GM21786 (cell line): ENCODE results near the gene CDKN3.
"Not testable (repeated sequence)": the region's sequence is repeated elsewhere in the genome, so short reads cannot be mapped to it uniquely, and the experiment has no call there.

Source experiments
- ATAC-seq: cut with Tn5 transposase; IDR thresholded peaks from one replicate; pipeline ENCODE4 v1.9.1; 2021; ENCODE audit not compliant: unreplicated experiment

Gene CDKN3

DNA sequence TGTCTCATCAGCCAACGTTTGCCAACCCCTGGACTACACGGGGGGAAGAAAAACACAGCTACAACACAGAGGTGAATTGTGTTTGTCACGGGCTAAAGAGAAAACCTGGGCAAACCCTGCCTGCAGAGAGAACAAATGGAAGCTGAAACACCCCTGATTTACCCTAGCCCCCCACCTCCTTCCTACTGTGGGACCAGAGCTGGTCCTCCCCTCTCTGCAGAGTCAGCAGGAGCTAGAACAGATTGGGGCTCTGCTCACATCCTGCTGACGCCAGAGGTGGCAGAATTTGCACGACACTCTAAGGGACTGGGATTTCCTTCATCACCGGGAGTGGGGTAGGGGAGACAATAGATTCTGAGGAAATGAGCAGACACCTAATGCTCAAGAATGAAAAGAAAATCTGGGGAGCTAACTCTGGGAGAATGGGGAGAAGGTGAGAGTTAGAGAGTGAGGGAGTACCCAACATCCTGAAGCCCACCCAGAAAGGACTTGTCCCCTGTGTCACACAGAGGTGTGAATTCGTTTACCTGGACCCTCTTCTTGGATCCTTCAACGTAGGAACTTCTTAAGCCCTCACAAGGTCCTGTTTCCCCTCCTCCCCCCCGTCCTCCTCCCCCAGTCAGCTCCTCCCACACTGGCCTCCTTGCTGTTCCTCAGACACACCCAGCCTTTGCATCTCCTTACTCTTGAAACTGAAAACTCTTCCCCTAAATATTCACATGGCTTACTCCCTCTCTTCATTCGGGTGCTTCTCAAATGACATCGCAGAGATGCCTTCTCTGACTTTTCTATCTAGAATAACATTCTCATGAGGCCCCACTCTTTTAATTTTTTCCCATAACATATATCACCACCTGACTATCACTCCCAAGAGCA lies 26.2 kb upstream of the CDKN3 start:
- ATAC-seq: no peak

- no peak for ATAC-seq
Measured at GRCh38 chr14:54374117-54374884, 22.5 kb upstream of the CDKN3 start.

GRCh38 chr14:54377501-54377900 lies 19.3 kb upstream of the CDKN3 start:
- no peak for ATAC-seq

- not testable (repeated sequence) for ATAC-seq
Measured at GRCh38 chr14:54378893-54379292, 17.9 kb upstream of the CDKN3 start.

DNA sequence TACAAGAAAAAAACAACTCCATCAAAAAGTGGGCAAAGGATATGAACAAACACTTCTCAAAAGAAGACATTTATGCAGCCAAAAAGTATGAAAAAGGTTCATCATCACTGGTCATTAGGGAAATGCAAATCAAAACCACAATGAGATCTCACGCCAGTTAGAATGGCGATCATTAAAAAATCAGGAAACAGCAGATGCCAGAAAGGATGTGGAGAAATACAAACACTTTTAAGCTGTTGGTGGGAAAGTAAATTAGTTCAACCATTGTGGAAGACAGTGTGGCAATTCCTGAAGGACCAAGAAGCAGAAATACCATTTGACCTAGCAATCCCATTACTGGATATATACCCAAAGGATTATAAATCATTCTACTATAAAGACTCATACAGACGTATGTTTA lies 16.2 kb upstream of the CDKN3 start:
- not testable (repeated sequence) for ATAC-seq

- no peak for ATAC-seq
Measured at GRCh38 chr14:54381821-54382220, 15.0 kb upstream of the CDKN3 start.

DNA sequence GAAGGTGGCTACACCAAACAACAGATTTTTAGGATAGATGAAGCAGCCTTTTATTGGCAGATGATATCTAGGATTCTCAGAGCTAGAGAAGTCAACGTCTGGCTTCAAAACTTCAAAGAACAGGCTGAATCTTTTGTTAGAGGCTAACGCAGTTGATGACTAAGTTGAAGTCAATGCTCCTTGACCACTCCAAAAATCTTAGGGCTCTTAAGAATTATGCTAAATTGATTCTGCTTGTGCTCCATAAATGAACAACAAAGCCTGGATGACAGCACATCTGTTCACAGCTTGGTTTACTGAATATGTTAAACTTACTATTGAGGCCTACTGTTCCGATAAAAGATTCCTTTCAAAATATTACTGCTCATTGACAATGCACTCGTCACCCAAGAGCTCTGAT lies 13.0 kb upstream of the CDKN3 start:
- no peak for ATAC-seq

DNA sequence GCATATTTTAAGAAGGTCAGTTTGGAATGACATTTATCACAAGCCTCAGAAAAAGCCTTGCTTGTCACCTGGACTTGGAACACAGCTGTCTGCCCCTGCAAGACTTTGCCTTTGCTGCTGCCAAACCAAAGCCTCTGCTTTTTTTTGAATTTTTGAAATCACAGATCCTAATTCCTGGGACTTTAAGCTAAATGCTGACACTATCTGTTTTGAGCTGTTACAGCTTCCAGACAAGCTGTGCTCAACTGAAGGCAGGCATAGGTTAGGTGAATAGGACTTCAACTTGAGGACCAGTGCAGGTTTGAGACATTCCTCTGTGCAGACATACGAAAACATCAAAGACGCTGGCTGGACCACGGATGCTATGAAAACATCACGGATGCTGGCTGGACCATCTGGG lies 11.3 kb upstream of the CDKN3 start:
- ATAC-seq: no peak

GRCh38 chr14:54387328-54387727 lies 9.5 kb upstream of the CDKN3 start:
- no peak for ATAC-seq

- no peak for ATAC-seq
Measured at GRCh38 chr14:54392131-54392859, 4.5 kb upstream of the CDKN3 start.

- not testable (repeated sequence) for ATAC-seq
Measured at GRCh38 chr14:54392986-54393884, 3.6 kb upstream of the CDKN3 start.

GRCh38 chr14:54394596-54394995 lies 2.2 kb upstream of the CDKN3 start:
- ATAC-seq: no peak

- ATAC-seq: no peak
Measured at GRCh38 chr14:54395284-54395683, 1.5 kb upstream of the CDKN3 start.

GRCh38 chr14:54395716-54396115 lies 1.1 kb upstream of the CDKN3 start:
- no peak for ATAC-seq

DNA sequence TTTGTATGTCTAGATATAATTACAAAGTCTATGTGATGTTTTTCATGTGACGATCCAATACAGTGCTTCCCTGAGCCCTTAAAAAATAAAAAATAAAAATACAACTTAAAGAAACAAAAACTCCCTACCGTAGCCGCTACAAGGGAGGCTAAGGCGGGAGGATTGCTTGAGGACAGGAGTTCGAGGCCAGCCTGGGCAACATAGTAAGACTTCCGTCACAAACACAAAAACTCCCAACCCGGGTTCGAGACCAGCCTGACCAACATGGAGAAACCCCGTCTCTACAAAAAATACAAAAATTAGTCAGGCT lies 669 bp upstream of the CDKN3 start:
- ATAC-seq: no peak

GRCh38 chr14:54399560-54399959 lies 2.8 kb downstream of the CDKN3 start:
- ATAC-seq: no peak

DNA sequence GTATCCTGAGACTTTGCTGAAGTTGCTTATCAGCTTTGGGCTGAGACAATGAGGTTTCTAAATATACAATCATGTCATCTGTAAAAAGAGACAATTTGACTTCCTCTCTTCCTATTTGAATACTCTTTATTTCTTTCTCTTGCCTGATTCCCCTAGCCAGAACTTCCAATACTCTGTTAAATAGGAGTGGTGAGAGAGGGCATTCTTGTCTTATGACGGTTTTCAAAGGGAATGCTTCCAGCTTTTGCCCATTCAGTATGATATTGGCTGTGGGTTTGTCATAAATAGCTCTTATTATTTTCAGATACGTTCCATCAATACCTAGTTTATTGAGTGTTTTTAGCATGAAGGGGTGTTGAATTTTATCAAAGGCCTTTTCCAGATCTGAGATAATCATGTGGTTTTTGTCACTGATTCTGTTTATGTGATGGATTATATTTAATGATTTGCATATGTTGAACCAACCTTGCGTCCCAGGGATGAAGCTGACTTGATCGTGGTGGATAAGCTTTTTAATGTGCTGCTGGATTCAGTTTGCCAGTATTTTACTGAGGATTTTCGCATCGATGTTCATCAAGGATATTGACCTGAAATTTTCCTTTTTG lies 6.7 kb downstream of the CDKN3 start:
- ATAC-seq: not testable (repeated sequence)

DNA sequence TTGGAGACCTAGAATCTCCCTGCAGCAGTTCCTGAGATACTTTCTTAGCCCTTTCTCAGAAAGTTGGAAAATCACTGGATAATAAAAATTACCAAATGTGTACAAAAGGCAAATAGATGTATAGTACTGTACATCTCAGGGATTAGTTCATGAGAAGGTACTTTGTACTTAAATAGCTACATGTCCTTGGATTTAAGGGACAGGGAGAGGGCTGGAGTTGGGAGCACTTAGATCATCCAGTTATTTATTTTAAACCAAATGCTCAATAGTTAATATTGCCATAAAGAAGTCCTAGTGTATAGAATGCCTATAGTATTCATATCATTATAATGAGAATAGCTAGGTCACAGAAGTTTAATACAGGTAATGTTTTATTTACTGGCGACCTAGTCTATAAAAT lies 13.4 kb downstream of the CDKN3 start:
- no peak for ATAC-seq

DNA sequence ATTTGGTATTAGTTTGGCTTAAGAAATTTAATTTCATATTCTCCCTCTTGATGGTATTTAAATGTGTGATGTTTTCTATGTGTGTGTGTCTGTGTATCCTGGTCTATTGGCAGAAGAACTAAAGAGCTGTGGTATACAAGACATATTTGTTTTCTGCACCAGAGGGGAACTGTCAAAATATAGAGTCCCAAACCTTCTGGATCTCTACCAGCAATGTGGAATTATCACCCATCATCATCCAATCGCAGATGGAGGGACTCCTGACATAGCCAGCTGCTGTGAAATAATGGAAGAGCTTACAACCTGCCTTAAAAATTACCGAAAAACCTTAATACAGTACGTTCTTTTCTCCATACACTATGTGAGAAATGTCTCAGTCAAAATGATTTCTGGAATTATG lies 14.6 kb downstream of the CDKN3 start:
- no peak for ATAC-seq

GRCh38 chr14:54420478-54421142 lies 23.8 kb downstream of the CDKN3 start:
- no peak for ATAC-seq
